Lung microvascular endothelial cell (primary cell): ENCODE measurements around the gene TSKU. TPM values are rescaled to one million over a fixed set of nuclear protein-coding genes. Genes with fewer than 3 reads are reported as not detected.
"Not testable (repeated sequence)": the region's sequence is repeated elsewhere in the genome, so short reads cannot be mapped to it uniquely, and the experiment has no call there.

Experiments used
- DNase-seq, 2 donors: peaks; one replicate each; pipeline versions ENCODE4 v3.0.0 to v3.0.0-alpha.2; 2010; ENCODE audit warnings: low read depth in 2 of 2
- total RNA-seq: library from RNA; depleted of rRNA; stranded (reverse); fragments of >200 nt; gene quantifications from 2 replicates; pipeline ENCODE4 v1.2.1, GENCODE V29; 2014

Gene TSKU
- total RNA-seq, 1 donor from 2014 or later = 3.2 TPM

GRCh38 chr11:76787911-76788596 is 4.9 kb downstream of the TSKU start:
- no peak for DNase-seq

- no peak for DNase-seq
These were observed 5.7 kb downstream of the TSKU start for GRCh38 chr11:76788661-76789442.

- no peak for DNase-seq
These were observed 6.2 kb downstream of the TSKU start for GRCh38 chr11:76789443-76789719.

- DNase-seq = no peak
These were observed 7.1 kb downstream of the TSKU start for GRCh38 chr11:76790251-76790650.

- not testable (repeated sequence) for DNase-seq
These were observed 8.0 kb downstream of the TSKU start for GRCh38 chr11:76791002-76791770.

GRCh38 chr11:76791861-76792260 is 8.7 kb downstream of the TSKU start:
- DNase-seq = no peak

GRCh38 chr11:76792505-76793264 is 9.5 kb downstream of the TSKU start:
- DNase-seq = no peak

- no peak for DNase-seq
These were observed 10.5 kb downstream of the TSKU start for GRCh38 chr11:76793391-76794291.

GRCh38 chr11:76794371-76795289 is 11.5 kb downstream of the TSKU start:
- DNase-seq = no peak

- no peak for DNase-seq
These were observed 12.3 kb downstream of the TSKU start for GRCh38 chr11:76795290-76795935.

- DNase-seq = no peak
These were observed 12.8 kb downstream of the TSKU start for GRCh38 chr11:76795936-76796441.

GRCh38 chr11:76796511-76797198 is 13.5 kb downstream of the TSKU start:
- DNase-seq = no peak

- no peak for DNase-seq
These were observed 14.4 kb downstream of the TSKU start for GRCh38 chr11:76797341-76798201.

- DNase-seq = no peak
These were observed 15.0 kb downstream of the TSKU start for GRCh38 chr11:76798202-76798581.

- no peak for DNase-seq
These were observed 15.5 kb downstream of the TSKU start for GRCh38 chr11:76798671-76799065.

GRCh38 chr11:76799066-76799804 is 16.1 kb downstream of the TSKU start:
- DNase-seq = peak; percentile 62 to 82
